ENCODE data around the gene LRRC49.

DNA sequence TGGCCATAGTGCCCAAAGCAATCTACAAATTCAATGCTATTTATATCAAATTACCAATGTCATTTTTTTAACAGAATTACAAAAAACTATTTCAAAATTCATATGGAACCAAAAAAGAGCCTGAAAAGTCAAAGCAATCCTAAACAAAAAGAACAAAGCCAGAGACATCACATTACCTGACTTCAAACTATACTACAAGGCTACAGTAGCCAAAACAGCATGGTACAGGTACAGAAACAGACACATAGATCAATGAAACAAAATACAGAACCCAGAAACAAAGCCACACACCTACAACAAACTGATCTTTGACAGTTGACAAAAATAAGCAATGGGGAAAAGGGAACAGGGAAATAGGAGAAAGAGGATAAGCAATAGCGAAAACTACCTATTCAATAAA lies 196.1 kb downstream of the LRRC49 start:
- TF ChIP-seq, protein P1, sequence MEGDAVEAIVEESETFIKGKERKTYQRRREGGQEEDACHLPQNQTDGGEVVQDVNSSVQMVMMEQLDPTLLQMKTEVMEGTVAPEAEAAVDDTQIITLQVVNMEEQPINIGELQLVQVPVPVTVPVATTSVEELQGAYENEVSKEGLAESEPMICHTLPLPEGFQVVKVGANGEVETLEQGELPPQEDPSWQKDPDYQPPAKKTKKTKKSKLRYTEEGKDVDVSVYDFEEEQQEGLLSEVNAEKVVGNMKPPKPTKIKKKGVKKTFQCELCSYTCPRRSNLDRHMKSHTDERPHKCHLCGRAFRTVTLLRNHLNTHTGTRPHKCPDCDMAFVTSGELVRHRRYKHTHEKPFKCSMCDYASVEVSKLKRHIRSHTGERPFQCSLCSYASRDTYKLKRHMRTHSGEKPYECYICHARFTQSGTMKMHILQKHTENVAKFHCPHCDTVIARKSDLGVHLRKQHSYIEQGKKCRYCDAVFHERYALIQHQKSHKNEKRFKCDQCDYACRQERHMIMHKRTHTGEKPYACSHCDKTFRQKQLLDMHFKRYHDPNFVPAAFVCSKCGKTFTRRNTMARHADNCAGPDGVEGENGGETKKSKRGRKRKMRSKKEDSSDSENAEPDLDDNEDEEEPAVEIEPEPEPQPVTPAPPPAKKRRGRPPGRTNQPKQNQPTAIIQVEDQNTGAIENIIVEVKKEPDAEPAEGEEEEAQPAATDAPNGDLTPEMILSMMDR (IDR thresholded peaks at IDR 0.05; ENCODE audit: insufficient read depth, low read depth, low read length), result no peak
- TF ChIP-seq EZH2 (IDR thresholded peaks at IDR 0.05; ENCODE audit: insufficient read depth, low read length), result no peak

Measured in astrocyte (in vitro differentiated cells and primary cell).